ES-I3 (cell line): ENCODE measurements around the gene PRMT2.

Source experiments
- H3K36me3 ChIP-seq: 2 replicates; pipeline ENCODE4 v1.6.1; 2013; ENCODE audit warnings: mild to moderate bottlenecking, low read length, control low read depth, moderate library complexity; ENCODE audit not compliant: insufficient read depth
- H3K4me1 ChIP-seq: 2 replicates; pipeline ENCODE4 v1.6.1; 2013; ENCODE audit warnings: mild to moderate bottlenecking, control low read depth, low read length; ENCODE audit not compliant: insufficient read depth
- H3K9ac ChIP-seq: 2 replicates; pipeline ENCODE4 v1.6.1; 2013; ENCODE audit warnings: low read depth, mild to moderate bottlenecking, low read length, moderate library complexity
- H3K9me3 ChIP-seq: 2 replicates; pipeline ENCODE4 v1.6.1; 2013; ENCODE audit warnings: mild to moderate bottlenecking, low read length, moderate library complexity; ENCODE audit not compliant: control insufficient read depth, insufficient read depth

The PRMT2 gene

GRCh38 chr21:46607636-46608035 lies 27.8 kb upstream of the PRMT2 start:
- Histone ChIP-seq H3K4me1 (peaks cover 6% of the 10 kb centered on the region), H3K36me3 (no peaks in the 10 kb centered on the region), H3K9me3 (no peaks in the 10 kb centered on the region), H3K9ac (no peak overlapping the region)

- Histone ChIP-seq H3K9ac (no peak overlapping the region), H3K9me3 (0 out of 2 replicates have a peak, but pooled peaks cover 2% of the 10 kb centered on the region), H3K36me3 (no peaks in the 10 kb centered on the region), H3K4me1 (peaks cover 3% of the 10 kb centered on the region; the same call in 1 of the 2 replicates)
Observed at GRCh38 chr21:46608672-46609111, 26.8 kb upstream of the PRMT2 start.

GRCh38 chr21:46610018-46610701 lies 25.3 kb upstream of the PRMT2 start:
- H3K9me3 ChIP-seq: 0 out of 2 replicates have a peak, but pooled peaks cover 2% of the 10 kb centered on the region
- H3K4me1 ChIP-seq: no peaks in the 10 kb centered on the region
- no peak overlapping the region for H3K9ac ChIP-seq
- no peaks in the 10 kb centered on the region for H3K36me3 ChIP-seq

- no peaks in the 10 kb centered on the region for H3K36me3 ChIP-seq
- H3K4me1 ChIP-seq: no peaks in the 10 kb centered on the region
- no peak overlapping the region for H3K9ac ChIP-seq
- 0 out of 2 replicates have a peak, but pooled peaks cover 2% of the 10 kb centered on the region for H3K9me3 ChIP-seq
Observed at GRCh38 chr21:46613391-46613790, 22.1 kb upstream of the PRMT2 start.

GRCh38 chr21:46616050-46616449 lies 19.4 kb upstream of the PRMT2 start:
- no peaks in the 10 kb centered on the region for H3K4me1 ChIP-seq
- no peaks in the 10 kb centered on the region for H3K36me3 ChIP-seq
- 0 out of 2 replicates have a peak, but pooled peaks cover 2% of the 10 kb centered on the region for H3K9me3 ChIP-seq
- H3K9ac ChIP-seq: no peak overlapping the region

- no peak overlapping the region for H3K9ac ChIP-seq
- H3K9me3 ChIP-seq: 0 out of 2 replicates have a peak, but pooled peaks cover 2% of the 10 kb centered on the region
- no peaks in the 10 kb centered on the region for H3K36me3 ChIP-seq
- no peaks in the 10 kb centered on the region for H3K4me1 ChIP-seq
Observed at GRCh38 chr21:46616656-46617055, 18.8 kb upstream of the PRMT2 start.

GRCh38 chr21:46617267-46618051 lies 18.0 kb upstream of the PRMT2 start:
- Histone ChIP-seq H3K36me3 (no peaks in the 10 kb centered on the region), H3K9me3 (0 out of 2 replicates have a peak, but pooled peaks cover 2% of the 10 kb centered on the region), H3K4me1 (no peaks in the 10 kb centered on the region), H3K9ac (no peak overlapping the region)

- Histone ChIP-seq H3K36me3 (no peaks in the 10 kb centered on the region), H3K4me1 (no peaks in the 10 kb centered on the region), H3K9ac (no peak overlapping the region), H3K9me3 (no peaks in the 10 kb centered on the region)
Observed at GRCh38 chr21:46618738-46619379, 16.6 kb upstream of the PRMT2 start.

- H3K9me3 ChIP-seq: no peaks in the 10 kb centered on the region
- H3K9ac ChIP-seq: no peak overlapping the region
- no peaks in the 10 kb centered on the region for H3K4me1 ChIP-seq
- H3K36me3 ChIP-seq: no peaks in the 10 kb centered on the region
Observed at GRCh38 chr21:46619846-46620245, 15.6 kb upstream of the PRMT2 start.

- no peaks in the 10 kb centered on the region for H3K36me3 ChIP-seq
- no peak overlapping the region for H3K9ac ChIP-seq
Observed at GRCh38 chr21:46620846-46621245, 14.6 kb upstream of the PRMT2 start.

GRCh38 chr21:46621457-46622182 lies 13.9 kb upstream of the PRMT2 start:
- Histone ChIP-seq H3K9ac (no peak overlapping the region), H3K9me3 (peaks cover 8% of the 10 kb centered on the region), H3K4me1 (no peaks in the 10 kb centered on the region), H3K36me3 (no peaks in the 10 kb centered on the region)

More at GRCh38 chr21:46620846-46621245, 14.6 kb upstream of the PRMT2 start:
- Histone ChIP-seq H3K4me1 (no peaks in the 10 kb centered on the region), H3K9me3 (peaks cover 8% of the 10 kb centered on the region)

GRCh38 chr21:46622226-46622625 lies 13.2 kb upstream of the PRMT2 start:
- H3K4me1 ChIP-seq: no peaks in the 10 kb centered on the region
- H3K36me3 ChIP-seq: no peaks in the 10 kb centered on the region
- H3K9ac ChIP-seq: no peak overlapping the region
- peaks cover 8% of the 10 kb centered on the region for H3K9me3 ChIP-seq

GRCh38 chr21:46624050-46624449 lies 11.4 kb upstream of the PRMT2 start:
- Histone ChIP-seq H3K9me3 (peaks cover 8% of the 10 kb centered on the region), H3K4me1 (no peaks in the 10 kb centered on the region), H3K9ac (no peak overlapping the region), H3K36me3 (no peaks in the 10 kb centered on the region)

- Histone ChIP-seq H3K9me3 (peaks cover 8% of the 10 kb centered on the region), H3K4me1 (no peaks in the 10 kb centered on the region), H3K9ac (no peak overlapping the region), H3K36me3 (no peaks in the 10 kb centered on the region)
Observed at GRCh38 chr21:46625759-46626158, 9.7 kb upstream of the PRMT2 start.
